ENCODE data around the gene ACR. TPM values are rescaled to one million over a fixed set of nuclear protein-coding genes. Genes with fewer than 3 reads are reported as not detected.

Gene ACR
- total and polyA plus RNA-seq, 2 of the 8 experiments (the other 6 are each of a cell fraction or from before 2014, with no cell fraction given), result 0.56 TPM; not detected in 1

DNA sequence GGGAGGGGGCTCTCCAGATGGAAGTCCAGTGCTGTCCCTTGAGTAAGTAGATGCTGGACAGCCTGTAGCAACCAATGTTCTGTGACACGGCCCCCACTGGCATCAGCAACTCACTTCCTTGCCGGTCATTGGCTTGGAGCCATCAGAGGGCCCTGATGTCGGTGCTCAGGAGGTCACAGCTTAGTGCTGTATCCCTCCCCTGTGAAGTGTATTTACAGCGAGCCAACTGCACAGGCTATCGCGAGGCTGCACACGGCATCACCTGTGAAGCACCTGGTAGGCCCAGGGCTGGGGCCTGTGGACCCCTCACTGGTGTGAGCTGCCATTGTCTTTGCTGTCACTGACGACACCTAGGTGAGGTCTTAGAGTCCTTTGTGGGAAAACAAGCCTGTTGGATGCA, 13.4 kb upstream of the ACR start:
- no peak overlapping the region for H4K91ac ChIP-seq (replicated peaks; ENCODE audit: insufficient read length, low read length)
- H3K4me2 ChIP-seq (ENCODE audit: insufficient read depth in 1 of 2, low read depth in 2 of 2, low read length in 2 of 2), result no peak overlapping the region
- H3K9ac ChIP-seq (replicated peaks in 1 of 4; ENCODE audit: extremely low read depth in 1 of 4, low read depth in 3 of 4, low read length in 3 of 4), result no peak overlapping the region
- H2BK5ac ChIP-seq (ENCODE audit: low read depth, low read length), result no peak overlapping the region
- no peaks in the 10 kb centered on the region for H3K79me2 ChIP-seq (ENCODE audit: control insufficient read depth in 1 of 2, insufficient read depth in 2 of 2, low read length in 2 of 2)
- no peak overlapping the region for H2BK20ac ChIP-seq (ENCODE audit: low read length)
- H2AFZ ChIP-seq (ENCODE audit: low read length), result no peak overlapping the region
- H3K9me3 ChIP-seq (ENCODE audit: insufficient read depth in 2 of 2, low read depth in 1 of 2, low read length in 1 of 2), result no peaks in the 10 kb centered on the region
- no peak overlapping the region for H3K14ac ChIP-seq (ENCODE audit: insufficient read length)
- FAIRE-seq (no peak), DNase-seq (ENCODE audit: low read depth in 1 of 2, low spot score in 2 of 2) (no peak)
- peaks cover 15 to 25% of the 10 kb centered on the region in 2 experiments for H4K20me1 ChIP-seq (replicated peaks in 1 of 2; ENCODE audit: control insufficient read depth in 1 of 2, insufficient read depth in 2 of 2, low read length in 2 of 2)
- H2BK12ac ChIP-seq (ENCODE audit: low read depth, low read length), result no peak overlapping the region
- H2AK5ac ChIP-seq (ENCODE audit: low read depth, low read length), result no peak overlapping the region
- H3K56ac ChIP-seq (replicated peaks; ENCODE audit: insufficient read length, low read depth, low read length), result no peak overlapping the region
- H3K4me3 ChIP-seq (ENCODE audit: extremely low read depth in 1 of 4, insufficient read depth in 2 of 4, low read depth in 3 of 4, low read length in 4 of 4), result no peak overlapping the region
- no peaks in the 10 kb centered on the region for H3K79me1 ChIP-seq (ENCODE audit: low read depth, low read length)
- ChIA-PET POLR2A (ENCODE audit: partially characterized antibody) (no interaction called here), CTCF (ENCODE audit: partially characterized antibody) (interaction anchor here (0.9 to 3.2 kb wide), 4 partner anchors 16 to 296 kb away, joined by 3 to 14 read pairs (median 4); partner anchors contain the start of gene SCO2)
- H3K23me2 ChIP-seq (ENCODE audit: low read depth, low read length), result peaks cover 1% of the 10 kb centered on the region; the same call in 1 of the 2 replicates
- H3K23ac ChIP-seq (ENCODE audit: insufficient read length), result no peak overlapping the region
- no peak overlapping the region for H2BK120ac ChIP-seq (replicated peaks; ENCODE audit: low read depth, low read length)
- no peak overlapping the region for H4K8ac ChIP-seq (ENCODE audit: extremely low read depth, insufficient read depth, low read length)
- peaks cover 0 to 7% (median 2%) of the 10 kb centered on the region in 4 experiments; a peak in 3 of 8 replicates for H3K36me3 ChIP-seq (ENCODE audit: control insufficient read depth in 2 of 4, insufficient read depth in 4 of 4, low read length in 3 of 4)
- peaks cover 0 to 6% (median 0%) of the 10 kb centered on the region in 4 experiments; a peak in 2 of 7 replicates for H3K4me1 ChIP-seq (replicated peaks in 1 of 4; ENCODE audit: control insufficient read depth in 3 of 4, insufficient read depth in 4 of 4, low read length in 3 of 4)
- H3K4ac ChIP-seq (replicated peaks; ENCODE audit: insufficient read length, low read depth, low read length), result no peak overlapping the region
- peaks cover 25 to 56% (median 43%) of the 10 kb centered on the region in 4 experiments for H3K27me3 ChIP-seq (replicated peaks in 1 of 4; ENCODE audit: control insufficient read depth in 3 of 4, extremely low read depth in 1 of 4, insufficient read depth in 3 of 4, low read length in 3 of 4)
- no peak overlapping the region for H4K5ac ChIP-seq (ENCODE audit: insufficient read length, low read depth, low read length)
- H2BK15ac ChIP-seq (ENCODE audit: low read length), result no peak overlapping the region
- H3K27ac ChIP-seq (ENCODE audit: low read depth, low read length), result no peak overlapping the region
- H3K18ac ChIP-seq (ENCODE audit: extremely low read depth, low read length), result no peak overlapping the region
- TF ChIP-seq KDM4A (IDR thresholded peaks at IDR 0.05; ENCODE audit: low read depth, low read length, severe bottlenecking) (no peak), SIX5 (IDR thresholded peaks at IDR 0.05; ENCODE audit: low read depth, low read length) (no peak), SIN3A (conservative IDR thresholded peaks at IDR 0.05 in 1 of 2, IDR thresholded peaks at IDR 0.05 in 1 of 2; ENCODE audit: low read depth in 1 of 2, low read length in 2 of 2) (no peak), TAF1 (IDR thresholded peaks at IDR 0.05; ENCODE audit: low read depth, low read length) (no peak), JUN (IDR thresholded peaks at IDR 0.05; ENCODE audit: low read depth, low read length) (no peak)
- TF ChIP-seq, protein P1, sequence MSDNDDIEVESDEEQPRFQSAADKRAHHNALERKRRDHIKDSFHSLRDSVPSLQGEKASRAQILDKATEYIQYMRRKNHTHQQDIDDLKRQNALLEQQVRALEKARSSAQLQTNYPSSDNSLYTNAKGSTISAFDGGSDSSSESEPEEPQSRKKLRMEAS (IDR thresholded peaks at IDR 0.05), result no peak
- WGBS, 2 experiments (ENCODE audit: extremely low coverage in 1 of 2, insufficient coverage in 1 of 2, insufficient read length in 1 of 2, insufficient replicate concordance in 2 of 2, low coverage in 1 of 2, low lambda C conversion rate in 2 of 2, missing lambda C conversion rate in 1 of 2), result 94% methylated on average over 8 of the region's 8 CpGs; no CpG with 5 or more reads in 1 of the 2 experiments

Data from H1 (cell line).